Measurements from ENCODE around the gene GLI3. TPM values are rescaled to one million over a fixed set of nuclear protein-coding genes. Genes with fewer than 3 reads are reported as not detected.

GLI3 gene
- total RNA-seq, 1 donor from 2014 or later: 136 TPM

- Mint-ChIP-seq H3K4me3 (peak overlapping the region; percentile 6), H3K4me1 (peaks cover 52% of the 10 kb centered on the region), H3K36me3 (ENCODE audit: low read depth) (peaks cover 26% of the 10 kb centered on the region), H3K9me3 (no peaks in the 10 kb centered on the region), H3K27ac (ENCODE audit: unreplicated experiment) (no peak overlapping the region), H3K27me3 (ENCODE audit: low read depth) (no peaks in the 10 kb centered on the region)
- TF ChIP-seq CTCF (conservative IDR thresholded peaks at IDR 0.05): peak; percentile 83
- peak; percentile 32 for DNase-seq (ENCODE audit: low read depth, low spot score)
Measured at GRCh38 chr7:41979834-41980307, 257.1 kb downstream of the GLI3 start.

GRCh38 chr7:41978858-41979257 lies 258.2 kb downstream of the GLI3 start:
- H3K27ac Mint-ChIP-seq (ENCODE audit: unreplicated experiment): no peak overlapping the region
- no peak for DNase-seq (ENCODE audit: low read depth, low spot score)
- H3K4me3 Mint-ChIP-seq: no peak overlapping the region
- TF ChIP-seq CTCF (conservative IDR thresholded peaks at IDR 0.05): no peak
- peaks cover 43% of the 10 kb centered on the region for H3K4me1 Mint-ChIP-seq
- peaks cover 26% of the 10 kb centered on the region for H3K36me3 Mint-ChIP-seq (ENCODE audit: low read depth)
- no peaks in the 10 kb centered on the region for H3K27me3 Mint-ChIP-seq (ENCODE audit: low read depth)
- H3K9me3 Mint-ChIP-seq: no peaks in the 10 kb centered on the region

GRCh38 chr7:41977661-41978060 lies 259.3 kb downstream of the GLI3 start:
- Mint-ChIP-seq H3K9me3 (no peaks in the 10 kb centered on the region), H3K27ac (ENCODE audit: unreplicated experiment) (peak overlapping the region; percentile 88), H3K4me3 (peak overlapping the region; percentile 8), H3K4me1 (peaks cover 43% of the 10 kb centered on the region), H3K36me3 (ENCODE audit: low read depth) (peaks cover 26% of the 10 kb centered on the region), H3K27me3 (ENCODE audit: low read depth) (no peaks in the 10 kb centered on the region)
- no peak for TF ChIP-seq CTCF (conservative IDR thresholded peaks at IDR 0.05)
- no peak for DNase-seq (ENCODE audit: low read depth, low spot score)

- Mint-ChIP-seq H3K4me3 (peak overlapping the region; percentile 8), H3K27ac (ENCODE audit: unreplicated experiment) (peak overlapping the region; percentile 88), H3K36me3 (ENCODE audit: low read depth) (peaks cover 31% of the 10 kb centered on the region), H3K27me3 (ENCODE audit: low read depth) (no peaks in the 10 kb centered on the region), H3K9me3 (no peaks in the 10 kb centered on the region), H3K4me1 (peaks cover 43% of the 10 kb centered on the region)
- DNase-seq (ENCODE audit: low read depth, low spot score): peak; percentile 7
- TF ChIP-seq CTCF (conservative IDR thresholded peaks at IDR 0.05): peak; percentile 80
Measured at GRCh38 chr7:41977151-41977651, 259.8 kb downstream of the GLI3 start.

- TF ChIP-seq CTCF (conservative IDR thresholded peaks at IDR 0.05): no peak
- no peaks in the 10 kb centered on the region for H3K9me3 Mint-ChIP-seq
- no peaks in the 10 kb centered on the region for H3K27me3 Mint-ChIP-seq (ENCODE audit: low read depth)
- no peak for DNase-seq (ENCODE audit: low read depth, low spot score)
- H3K27ac Mint-ChIP-seq (ENCODE audit: unreplicated experiment): no peak overlapping the region
- H3K4me1 Mint-ChIP-seq: peaks cover 44% of the 10 kb centered on the region
- H3K4me3 Mint-ChIP-seq: no peak overlapping the region
- H3K36me3 Mint-ChIP-seq (ENCODE audit: low read depth): peaks cover 32% of the 10 kb centered on the region
Measured at GRCh38 chr7:41976411-41976810, 260.6 kb downstream of the GLI3 start.

Measured in neural crest cell (in vitro differentiated cells).